IPS DF 4.7 (cell line): ENCODE measurements around the gene MUC4.

Experiments
- DNase-seq: peaks from one replicate; pipeline ENCODE4 v3.0.0-alpha.2; 2013; ENCODE audit warnings: low spot score; ENCODE audit errors: extremely low read depth

MUC4 gene

DNA sequence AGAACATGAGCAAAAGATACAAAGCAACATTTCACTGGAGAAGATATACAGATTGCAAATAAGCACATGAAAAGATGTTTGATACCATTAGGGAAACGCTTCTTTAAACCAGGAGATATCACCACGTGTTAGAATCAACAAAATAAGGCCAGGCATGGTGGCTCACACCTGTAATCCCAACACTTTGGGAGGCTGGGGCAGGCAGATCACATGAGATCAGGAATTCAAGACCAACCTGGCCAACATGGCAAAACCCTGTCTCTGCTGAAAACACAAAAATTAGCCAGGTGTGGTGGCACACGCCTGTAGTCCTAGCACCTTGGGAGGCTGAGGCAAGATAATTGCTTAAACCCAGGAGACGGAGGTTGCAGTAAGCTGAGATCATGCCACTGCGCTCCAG, 111.4 kb downstream of the MUC4 start:
- no peak for DNase-seq

DNA sequence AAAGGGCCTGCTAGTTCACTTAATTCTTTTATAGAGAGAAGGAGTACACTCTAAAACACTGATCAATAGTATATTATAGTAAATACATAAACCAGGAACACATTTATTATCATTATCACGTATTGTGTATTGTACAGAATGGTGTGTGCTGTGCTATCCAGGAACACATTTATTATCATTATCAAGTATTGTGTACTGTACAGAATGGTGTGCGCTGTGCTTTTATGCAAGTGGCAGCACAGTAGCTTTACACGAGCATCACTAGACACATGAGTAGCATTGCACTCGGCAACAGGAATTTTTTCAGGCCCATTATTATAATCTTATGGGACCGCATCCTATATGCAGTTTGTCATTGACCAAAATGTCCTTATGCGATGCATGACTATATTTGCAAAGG, 111.9 kb downstream of the MUC4 start:
- no peak for DNase-seq

DNA sequence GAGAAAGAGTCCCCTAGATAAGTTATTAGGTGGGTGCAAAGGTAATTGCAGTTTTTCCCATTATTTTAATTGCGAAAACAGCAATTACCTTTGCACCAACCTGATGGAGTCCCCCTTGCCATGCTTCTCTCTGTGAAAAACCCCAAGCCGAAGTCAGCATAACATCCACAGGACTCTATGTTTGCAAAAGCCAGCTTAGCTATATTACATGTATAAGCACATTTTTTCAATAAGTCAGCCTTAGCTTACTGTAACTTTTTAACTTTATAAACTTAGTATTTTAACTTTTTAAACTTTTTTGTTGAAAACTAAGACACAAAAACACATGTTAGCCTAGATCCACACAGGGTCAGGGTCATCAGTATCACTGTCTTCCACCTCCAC, 112.3 kb downstream of the MUC4 start:
- no peak for DNase-seq

DNA sequence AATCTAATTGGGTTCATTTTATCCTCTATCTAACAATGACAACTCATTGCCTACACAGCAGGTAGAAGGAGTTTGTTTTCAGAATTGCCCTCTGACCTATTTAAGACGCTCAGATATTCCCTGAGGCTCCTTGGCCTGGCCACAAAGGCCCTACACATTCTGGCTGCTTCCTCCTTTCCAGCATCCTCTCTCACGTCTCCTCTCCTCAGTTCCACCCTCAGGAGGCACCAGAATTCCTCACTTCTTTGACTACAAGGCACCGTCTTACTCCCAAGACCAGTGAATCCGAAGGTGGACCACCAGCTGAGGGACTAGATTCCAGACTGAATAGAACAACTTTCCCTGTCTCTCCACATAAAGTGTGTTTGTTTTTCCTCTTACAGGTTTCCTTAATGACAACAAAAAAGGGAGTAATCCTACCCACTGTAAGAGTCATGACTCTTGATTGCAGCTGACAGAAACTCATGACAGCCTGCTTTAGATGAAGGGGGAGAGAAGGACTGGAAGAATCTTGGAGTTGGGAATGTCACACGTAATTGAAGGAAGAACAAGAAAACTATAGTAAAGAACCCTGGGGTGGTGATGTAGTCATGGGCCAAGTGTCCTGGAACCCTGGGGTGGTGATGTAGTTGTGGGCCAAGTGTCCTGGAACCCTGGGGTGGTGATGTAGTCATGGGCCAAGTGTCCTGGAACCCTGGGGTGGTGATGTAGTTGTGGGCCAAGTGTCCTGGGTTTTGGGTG, 112.9 kb downstream of the MUC4 start:
- no peak for DNase-seq

DNA sequence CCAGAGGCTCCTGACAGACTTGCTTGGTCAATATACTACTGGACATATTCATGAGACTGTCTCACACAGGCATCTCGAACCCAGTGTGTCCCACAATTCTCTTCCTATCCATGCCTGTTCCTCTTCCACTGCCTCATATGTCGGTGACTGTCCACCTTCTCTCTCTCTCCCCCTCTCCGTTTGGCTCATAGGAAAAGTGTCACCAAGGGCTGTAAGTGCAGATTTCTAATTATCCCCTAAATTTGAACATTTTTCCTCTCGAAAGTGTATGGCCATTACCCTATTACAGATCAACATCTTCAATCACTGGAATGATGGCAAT, 113.4 kb downstream of the MUC4 start:
- no peak for DNase-seq

DNA sequence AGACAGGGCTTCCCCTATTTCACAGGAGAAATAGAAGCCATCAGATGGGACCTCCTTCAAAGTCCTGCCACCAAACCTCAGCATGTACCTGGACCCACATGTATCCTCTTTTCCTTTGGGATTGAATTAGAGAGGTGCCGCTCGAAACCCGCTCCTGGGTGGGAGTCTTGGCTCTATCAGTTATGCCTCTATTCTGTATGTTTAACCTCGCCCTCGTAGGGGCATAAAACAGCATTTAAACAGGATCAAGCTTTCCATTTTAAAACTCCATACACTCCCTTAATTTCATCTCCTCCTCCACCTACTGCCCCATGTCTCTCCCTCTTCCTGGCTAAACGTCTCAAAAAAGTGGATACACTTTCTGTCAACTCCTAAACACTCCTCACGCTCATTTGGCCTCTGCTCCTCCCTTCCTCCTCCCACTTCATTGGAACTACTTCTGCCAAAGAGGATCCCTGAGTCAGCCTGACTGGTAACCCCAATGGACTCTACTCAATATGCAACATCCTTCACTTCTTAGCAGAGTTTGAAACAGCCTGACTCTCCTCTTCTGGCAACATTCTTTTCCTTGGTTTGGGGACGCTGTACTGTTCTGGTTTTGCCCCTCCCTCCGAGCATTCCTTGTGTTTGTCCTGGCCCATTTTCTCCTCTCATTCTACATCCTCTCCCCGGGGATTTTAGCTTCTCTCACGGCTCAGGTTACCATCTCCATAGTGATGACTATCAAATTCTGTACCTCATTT, 114.0 kb downstream of the MUC4 start:
- DNase-seq = no peak
